ENCODE data around the gene PLD5. TPM values are rescaled to one million over a fixed set of nuclear protein-coding genes. Genes with fewer than 3 reads are reported as not detected.

The PLD5 gene
- total and polyA plus RNA-seq, 11 donors, result 0.05 to 0.96 (median 0.21) TPM; not detected in 2

DNA sequence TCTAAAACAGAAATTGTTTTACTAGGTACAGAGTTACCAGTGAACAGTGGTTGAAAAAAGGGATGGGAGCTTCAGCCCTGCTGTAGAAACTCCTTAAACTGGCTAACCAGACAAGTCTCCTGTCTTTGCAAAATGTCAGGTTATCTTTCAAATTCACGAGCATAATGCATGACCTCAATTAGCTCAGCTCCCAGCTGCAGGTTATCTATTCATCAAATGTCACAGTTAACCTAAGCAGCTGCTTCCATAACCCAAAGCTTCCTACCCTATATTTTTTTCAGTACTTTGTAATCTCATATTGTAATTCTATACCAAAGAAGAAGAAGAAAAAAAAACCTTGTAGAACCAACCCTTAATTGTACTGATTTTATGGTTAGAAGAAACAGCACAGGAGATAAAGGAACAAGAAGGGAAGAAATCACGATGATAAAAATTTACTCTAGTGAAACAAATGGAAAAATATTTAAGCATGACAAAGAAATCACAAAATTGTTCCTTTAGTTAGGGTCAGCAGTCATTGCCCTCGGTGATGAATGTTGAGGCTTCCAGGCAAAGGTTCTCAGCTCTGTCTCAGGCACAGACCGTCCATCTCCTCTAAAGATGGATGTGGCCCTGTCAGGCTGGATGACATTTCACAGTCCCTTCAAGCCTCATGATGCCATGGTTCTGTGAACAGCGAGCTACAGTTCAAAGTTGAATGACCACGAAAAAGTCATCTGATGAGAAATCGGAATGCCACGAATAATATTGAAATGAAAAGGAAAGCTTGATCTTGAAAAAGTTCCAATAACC lies 95.9 kb downstream of the PLD5 start:
- WGBS, 4 donors, result 63 to 72% (median 65%) methylated on average over 8 of the region's 8 CpGs
- Histone ChIP-seq H3K27ac (no peak overlapping the region), H3K4me1 (no peaks in the 10 kb centered on the region), H3K36me3 (no peaks in the 10 kb centered on the region), H3K4me3 (no peak overlapping the region), H3K9me3 (peaks cover 0 to 3% (median 0%) of the 10 kb centered on the region in 12 donors), H3K27me3 (no peaks in the 10 kb centered on the region)
- no peak for DNase-seq
- TF ChIP-seq POLR2A (IDR thresholded peaks at IDR 0.05) (no peak), CTCF (IDR thresholded peaks at IDR 0.05) (no peak)
- intact Hi-C loops (cut with DNase I), result no loop called here
- no peak for ATAC-seq

- TF ChIP-seq POLR2A (IDR thresholded peaks at IDR 0.05) (no peak), CTCF (IDR thresholded peaks at IDR 0.05) (no peak)
- peaks cover 0 to 3% (median 0%) of the 10 kb centered on the region in 12 donors for H3K9me3 ChIP-seq
- no peak for DNase-seq
- 49 to 58% (median 57%) methylated on average over 4 of the region's 4 CpGs for WGBS, 4 donors
- intact Hi-C loops (cut with DNase I), result no loop called here
- H3K27me3 ChIP-seq, result no peaks in the 10 kb centered on the region
- H3K4me1 ChIP-seq, result no peaks in the 10 kb centered on the region
- H3K36me3 ChIP-seq, result no peaks in the 10 kb centered on the region
- no peak for ATAC-seq
- no peak overlapping the region for H3K4me3 ChIP-seq
- H3K27ac ChIP-seq, result no peak overlapping the region
Measured at GRCh38 chr1:242427519-242427918, 97.0 kb downstream of the PLD5 start.

DNA sequence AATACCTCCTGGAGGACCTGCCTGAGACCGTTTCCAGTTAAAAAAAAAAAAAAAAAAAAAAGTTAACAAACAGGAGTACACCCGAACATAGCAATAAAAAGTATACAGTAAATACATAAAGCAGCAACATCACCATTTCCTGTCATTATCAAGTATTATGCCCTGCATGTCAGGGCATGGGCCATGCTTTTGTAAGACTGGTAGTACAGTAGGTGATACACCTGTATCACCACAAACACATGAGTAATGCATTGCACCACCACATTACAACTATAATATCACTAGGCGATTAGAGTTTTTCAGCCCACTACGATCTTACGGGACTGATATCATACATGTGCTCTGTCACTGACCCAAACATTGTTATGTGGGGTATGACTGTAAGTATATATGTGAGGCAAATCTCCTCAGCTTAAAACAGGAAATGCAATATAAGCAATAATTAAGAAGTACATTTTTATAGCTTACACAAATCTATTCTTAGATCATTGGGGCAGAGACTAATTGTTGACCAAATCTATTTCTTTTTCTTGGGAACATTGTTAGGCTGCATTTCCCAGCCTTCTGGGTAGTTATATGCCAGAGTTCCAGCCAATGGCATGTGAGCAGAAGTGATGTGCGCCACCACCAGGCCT lies 98.1 kb downstream of the PLD5 start:
- H3K4me3 ChIP-seq, result no peak overlapping the region
- H3K4me1 ChIP-seq, result no peaks in the 10 kb centered on the region
- ATAC-seq (no peak), DNase-seq (no peak)
- no peak overlapping the region for H3K27ac ChIP-seq
- TF ChIP-seq CTCF (IDR thresholded peaks at IDR 0.05), result no peak
- TF ChIP-seq POLR2A (IDR thresholded peaks at IDR 0.05), result no peak
- intact Hi-C loops (cut with DNase I), result no loop called here
- no peaks in the 10 kb centered on the region for H3K27me3 ChIP-seq
- no peaks in the 10 kb centered on the region for H3K36me3 ChIP-seq
- 80 to 90% (median 87%) methylated on average over 6 of the region's 6 CpGs for WGBS, 4 donors
- H3K9me3 ChIP-seq, result no peaks in the 10 kb centered on the region

DNA sequence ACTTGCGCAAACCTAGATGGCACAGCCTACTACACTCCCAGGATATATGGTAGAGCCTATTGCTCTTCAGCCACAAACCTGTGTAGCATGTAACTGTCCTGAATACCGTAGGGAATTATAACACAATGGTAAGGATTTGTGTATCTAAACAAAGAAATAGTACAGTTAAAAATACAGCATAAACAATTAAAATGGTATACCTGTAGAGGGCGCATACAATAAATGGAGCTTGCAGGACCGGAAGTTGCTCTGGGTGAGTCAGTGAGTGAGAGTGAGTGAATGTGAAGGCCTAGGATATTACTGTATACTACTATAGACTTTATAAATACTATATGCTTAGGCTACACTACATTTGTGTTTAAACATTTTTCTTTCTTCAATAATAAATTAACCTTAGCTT lies 99.3 kb downstream of the PLD5 start:
- intact Hi-C loops (cut with DNase I), result no loop called here
- no peak overlapping the region for H3K4me3 ChIP-seq
- no peaks in the 10 kb centered on the region for H3K4me1 ChIP-seq
- no peaks in the 10 kb centered on the region for H3K36me3 ChIP-seq
- no peak for ATAC-seq
- no peak for DNase-seq
- TF ChIP-seq POLR2A (IDR thresholded peaks at IDR 0.05) (no peak), CTCF (IDR thresholded peaks at IDR 0.05) (no peak)
- no peaks in the 10 kb centered on the region for H3K9me3 ChIP-seq
- no peaks in the 10 kb centered on the region for H3K27me3 ChIP-seq
- no peak overlapping the region for H3K27ac ChIP-seq
- 74 to 86% (median 81%) methylated on average over 4 of the region's 4 CpGs for WGBS, 4 donors
